GM12801 (cell line): ENCODE measurements around the gene USP44.

Experiments
- CTCF ChIP-seq: IDR thresholded peaks from one replicate; pipeline ENCODE4 v1.5.1; 2011; ENCODE audit warnings: control low read depth; ENCODE audit not compliant: insufficient read length; ENCODE audit errors: extremely low read depth

The USP44 gene

GRCh38 chr12:95554532-95555071 lies 3.3 kb upstream of the USP44 start:
- no peak for TF ChIP-seq CTCF

GRCh38 chr12:95553197-95553943 lies 2.1 kb upstream of the USP44 start:
- no peak for TF ChIP-seq CTCF

GRCh38 chr12:95551913-95552516 lies 739 bp upstream of the USP44 start:
- TF ChIP-seq CTCF = no peak

- TF ChIP-seq CTCF = no peak
Observed at GRCh38 chr12:95549392-95550084, 1.7 kb downstream of the USP44 start.

GRCh38 chr12:95548539-95549391 lies 2.5 kb downstream of the USP44 start:
- TF ChIP-seq CTCF = no peak

- no peak for TF ChIP-seq CTCF
Observed at GRCh38 chr12:95548056-95548538, 3.2 kb downstream of the USP44 start.
